GM12872 (cell line): Measurements from ENCODE around the gene OSTN.

Experiments used
- TF ChIP-seq, protein P1 (sequence below): IDR thresholded peaks from 3 replicates; pipeline ENCODE4 v1.5.1; 2011; ENCODE audit warnings: low read depth, mild to moderate bottlenecking, low read length, moderate library complexity; ENCODE audit not compliant: insufficient read depth

OSTN gene

DNA sequence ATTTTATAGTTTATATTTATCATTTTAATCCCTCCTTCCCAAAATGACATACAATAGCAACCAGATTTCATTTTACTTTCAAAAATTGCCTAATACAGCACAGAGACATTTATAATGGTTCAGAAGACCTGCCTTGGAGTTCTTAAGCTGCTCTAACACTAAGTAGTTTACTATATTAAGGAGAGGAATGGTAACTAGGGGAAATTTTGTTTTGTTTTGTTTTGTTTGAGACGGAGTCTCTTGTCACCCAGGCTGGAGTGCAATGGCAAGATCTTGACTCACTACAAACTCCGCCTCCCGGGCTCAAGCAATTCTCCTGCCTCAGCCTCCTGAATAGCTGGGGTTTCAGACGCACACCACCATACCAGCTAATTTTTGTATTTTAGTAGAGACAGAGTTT is 107.4 kb downstream of the OSTN start:
- TF ChIP-seq, protein P1, sequence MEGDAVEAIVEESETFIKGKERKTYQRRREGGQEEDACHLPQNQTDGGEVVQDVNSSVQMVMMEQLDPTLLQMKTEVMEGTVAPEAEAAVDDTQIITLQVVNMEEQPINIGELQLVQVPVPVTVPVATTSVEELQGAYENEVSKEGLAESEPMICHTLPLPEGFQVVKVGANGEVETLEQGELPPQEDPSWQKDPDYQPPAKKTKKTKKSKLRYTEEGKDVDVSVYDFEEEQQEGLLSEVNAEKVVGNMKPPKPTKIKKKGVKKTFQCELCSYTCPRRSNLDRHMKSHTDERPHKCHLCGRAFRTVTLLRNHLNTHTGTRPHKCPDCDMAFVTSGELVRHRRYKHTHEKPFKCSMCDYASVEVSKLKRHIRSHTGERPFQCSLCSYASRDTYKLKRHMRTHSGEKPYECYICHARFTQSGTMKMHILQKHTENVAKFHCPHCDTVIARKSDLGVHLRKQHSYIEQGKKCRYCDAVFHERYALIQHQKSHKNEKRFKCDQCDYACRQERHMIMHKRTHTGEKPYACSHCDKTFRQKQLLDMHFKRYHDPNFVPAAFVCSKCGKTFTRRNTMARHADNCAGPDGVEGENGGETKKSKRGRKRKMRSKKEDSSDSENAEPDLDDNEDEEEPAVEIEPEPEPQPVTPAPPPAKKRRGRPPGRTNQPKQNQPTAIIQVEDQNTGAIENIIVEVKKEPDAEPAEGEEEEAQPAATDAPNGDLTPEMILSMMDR: no peak

DNA sequence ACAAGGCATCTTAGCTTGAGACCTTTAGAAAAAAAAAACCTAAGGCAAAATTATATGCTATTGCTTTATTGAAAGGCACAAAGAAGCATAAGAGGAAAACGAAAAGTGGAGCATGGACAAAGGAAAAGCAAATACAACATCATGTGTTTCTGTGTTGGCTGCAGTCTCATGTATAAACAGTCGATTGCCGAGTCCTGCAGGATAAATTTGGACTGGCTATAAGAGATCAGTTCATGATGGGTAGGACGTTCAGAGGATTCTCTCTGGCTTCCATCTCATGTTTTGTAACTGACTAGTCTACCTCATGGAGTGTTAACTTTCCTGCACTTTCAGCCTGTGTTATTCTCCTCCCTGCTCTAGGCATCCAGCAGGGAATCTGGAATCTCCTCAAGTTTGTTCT is 108.3 kb downstream of the OSTN start:
- TF ChIP-seq, protein P1: no peak

DNA sequence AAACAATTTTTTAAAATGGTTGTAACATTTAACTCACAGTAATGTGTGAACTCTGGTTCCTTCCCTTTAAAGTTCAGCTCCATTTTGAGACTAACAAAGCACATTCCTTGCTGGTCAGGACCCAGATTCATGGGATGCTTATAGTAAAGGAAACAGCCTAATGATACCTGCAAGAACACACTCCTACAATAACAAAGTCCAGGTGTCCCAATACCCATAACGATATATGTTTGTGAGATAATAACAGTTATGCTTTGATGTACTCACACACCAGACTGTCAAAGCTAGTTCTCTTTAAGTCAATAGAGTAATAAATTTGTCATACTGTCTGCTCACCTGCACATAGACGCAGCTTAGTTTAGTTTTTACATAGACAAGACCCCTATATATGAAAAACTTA is 114.3 kb downstream of the OSTN start:
- TF ChIP-seq, protein P1: no peak

DNA sequence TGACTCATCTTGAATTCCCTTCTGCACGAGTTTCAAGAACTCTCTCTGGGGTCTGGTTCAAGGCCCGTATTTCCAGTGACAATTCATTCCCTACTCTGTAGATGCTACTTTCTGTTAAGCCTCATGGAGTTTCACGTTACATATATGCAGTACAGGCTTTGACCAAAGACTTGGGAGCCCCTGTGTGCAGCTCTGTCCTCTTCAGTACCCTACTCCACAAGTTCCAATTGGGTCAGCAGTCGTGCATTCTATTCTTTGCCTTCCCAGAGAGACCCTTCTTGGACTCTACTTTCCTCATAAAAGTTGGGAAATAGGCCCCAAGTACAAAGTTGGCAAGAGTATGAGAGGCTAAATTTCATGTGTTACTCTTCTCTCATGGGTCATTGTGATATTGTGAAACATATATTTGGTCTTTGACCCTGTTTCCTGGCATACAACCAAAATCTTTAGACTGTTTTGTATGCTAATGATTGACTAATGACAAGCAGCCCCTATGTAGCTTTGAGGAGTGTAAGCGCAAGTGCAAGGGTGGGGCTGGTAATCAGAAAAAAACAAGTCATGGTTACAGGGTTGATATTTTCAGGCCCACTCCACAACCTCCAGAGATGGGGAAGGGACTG is 115.2 kb downstream of the OSTN start:
- TF ChIP-seq, protein P1: no peak
